ENCODE results near the gene SIMC1.

SIMC1 gene

DNA sequence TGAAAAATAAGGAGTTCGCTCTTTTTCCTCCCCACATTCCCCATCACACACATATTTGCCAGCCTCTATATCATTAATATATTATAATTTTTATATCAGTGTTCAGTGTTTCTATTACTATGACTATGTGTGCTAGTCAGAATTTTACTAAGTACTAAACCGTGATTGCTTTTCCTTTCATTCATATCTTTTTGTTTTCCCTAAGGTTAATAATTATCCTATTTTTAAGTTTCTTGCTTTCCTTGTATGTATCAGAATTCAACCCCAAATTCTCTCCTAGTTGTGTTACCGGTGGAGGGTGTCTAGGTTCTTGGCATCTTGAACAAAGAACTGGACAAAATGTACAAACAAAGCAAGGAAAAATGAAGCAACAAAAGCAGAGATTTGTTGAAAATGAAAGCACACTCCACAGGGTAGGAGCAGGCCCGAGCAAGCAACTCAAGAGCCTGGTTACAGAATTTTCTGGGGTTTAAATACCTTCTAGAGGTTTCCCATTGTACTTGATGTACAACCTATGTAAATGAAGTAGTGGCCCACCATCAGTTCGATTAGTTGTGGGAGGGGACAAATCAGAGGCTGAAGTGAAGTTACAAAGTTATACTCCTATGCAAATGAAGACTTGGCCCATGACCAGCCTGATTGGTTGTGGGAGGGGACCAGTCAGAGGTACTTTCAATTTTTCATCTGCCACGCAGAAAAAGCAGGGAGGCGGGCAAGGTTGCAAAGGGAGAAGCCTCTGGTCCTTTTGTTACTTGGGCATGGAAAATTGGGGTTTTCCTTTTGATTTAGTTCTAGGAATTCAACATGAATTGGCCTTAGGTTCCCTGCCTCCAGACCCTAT, 79.5 kb downstream of the SIMC1 start:
- no peak overlapping the region for H3K4me3 ChIP-seq (ENCODE audit: low read depth, low read length)
- no peak for TF ChIP-seq CTCF (IDR thresholded peaks at IDR 0.05; ENCODE audit: borderline replicate concordance, insufficient read depth, low read depth, low read length)

DNA sequence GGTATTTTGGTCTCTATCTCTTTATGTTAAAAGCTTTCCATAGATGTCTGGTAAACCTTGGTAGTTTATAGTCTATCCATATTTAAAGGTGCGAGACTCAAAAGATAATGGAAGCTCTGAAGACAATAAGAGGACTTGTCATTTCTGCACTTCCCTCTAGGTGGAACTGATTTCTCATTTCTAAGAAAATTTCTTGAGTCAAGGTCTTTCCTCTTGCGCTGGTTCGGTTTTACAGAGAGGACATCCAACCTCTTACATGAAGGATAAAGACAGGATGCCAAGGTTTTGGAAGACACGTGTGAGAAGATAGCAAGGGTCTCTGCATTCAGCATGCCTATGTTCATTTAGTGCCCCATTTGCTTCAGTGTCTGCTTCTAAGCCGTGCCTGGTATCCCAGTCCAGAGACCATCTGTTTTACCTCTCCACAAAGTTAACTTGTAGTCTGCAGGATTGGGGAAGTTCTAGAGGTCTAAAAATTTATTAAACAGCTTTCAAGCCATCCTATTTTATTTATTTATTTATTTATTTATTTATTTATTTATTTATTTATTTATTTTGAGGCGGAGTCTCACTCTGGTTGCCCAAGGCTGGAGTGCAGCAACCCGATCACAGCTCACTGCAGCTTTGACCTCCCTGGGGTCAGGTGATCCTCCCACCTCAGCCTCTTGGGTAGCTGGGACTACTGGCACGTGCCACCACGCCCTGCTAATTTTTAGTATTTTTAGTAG, 81.8 kb downstream of the SIMC1 start:
- no peak for TF ChIP-seq CTCF (IDR thresholded peaks at IDR 0.05; ENCODE audit: borderline replicate concordance, insufficient read depth, low read depth, low read length)
- H3K4me3 ChIP-seq (ENCODE audit: low read depth, low read length), result no peak overlapping the region

DNA sequence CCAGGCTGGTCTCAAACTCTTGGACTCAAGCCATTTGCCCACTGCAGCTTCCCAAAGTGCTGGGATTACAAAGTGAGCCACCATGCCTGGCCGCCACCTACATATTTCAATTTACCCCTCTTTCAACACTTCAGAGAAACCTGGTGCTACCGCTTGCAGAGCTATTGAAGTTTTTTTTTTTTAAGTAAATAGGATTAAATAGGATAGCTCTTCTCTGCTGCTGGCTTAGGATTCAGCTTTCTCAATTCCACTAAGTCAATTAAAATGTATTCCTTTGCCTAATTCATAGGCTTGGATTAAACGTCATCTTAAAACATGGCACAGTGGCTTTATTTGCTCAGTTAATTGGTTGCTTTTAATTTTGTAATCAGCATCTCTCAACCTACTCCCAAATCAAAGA, 82.4 kb downstream of the SIMC1 start:
- no peak for TF ChIP-seq CTCF (IDR thresholded peaks at IDR 0.05; ENCODE audit: borderline replicate concordance, insufficient read depth, low read depth, low read length)
- no peak overlapping the region for H3K4me3 ChIP-seq (ENCODE audit: low read depth, low read length)

- no peak for TF ChIP-seq CTCF (IDR thresholded peaks at IDR 0.05; ENCODE audit: borderline replicate concordance, insufficient read depth, low read depth, low read length)
- no peak overlapping the region for H3K4me3 ChIP-seq (ENCODE audit: low read depth, low read length)
Observed at GRCh38 chr5:176334031-176334770, 96.0 kb downstream of the SIMC1 start.

GRCh38 chr5:176337913-176338312, 99.7 kb downstream of the SIMC1 start:
- no peak for TF ChIP-seq CTCF (IDR thresholded peaks at IDR 0.05; ENCODE audit: borderline replicate concordance, insufficient read depth, low read depth, low read length)
- no peak overlapping the region for H3K4me3 ChIP-seq (ENCODE audit: low read depth, low read length)

GRCh38 chr5:176339304-176339703, 101.1 kb downstream of the SIMC1 start:
- no peak overlapping the region for H3K4me3 ChIP-seq (ENCODE audit: low read depth, low read length)
- no peak for TF ChIP-seq CTCF (IDR thresholded peaks at IDR 0.05; ENCODE audit: borderline replicate concordance, insufficient read depth, low read depth, low read length)

All from GM12875 (cell line).